Fibroblast of lung (primary cell): Measurements from ENCODE around the gene ITPR2.

Experiments used
- EZH2 ChIP-seq: IDR thresholded peaks from 2 replicates; pipeline ENCODE4 v1.5.1; 2012; ENCODE audit warnings: low read length, control low read depth, mild to moderate bottlenecking; ENCODE audit errors: missing control alignments
- TF ChIP-seq, protein P1 (sequence below), 2 donors: IDR thresholded peaks in 1 of 2; conservative IDR thresholded peaks in 1 of 2; 1 replicate in 1 of 2; 2 replicates in 1 of 2; pipeline ENCODE4 v1.5.1; 2011 to 2012; ENCODE audit warnings: low read length in 2 of 2, control low read depth in 1 of 2, inconsistent platforms in 1 of 2, low read depth in 1 of 2, mild to moderate bottlenecking in 1 of 2

DNA sequence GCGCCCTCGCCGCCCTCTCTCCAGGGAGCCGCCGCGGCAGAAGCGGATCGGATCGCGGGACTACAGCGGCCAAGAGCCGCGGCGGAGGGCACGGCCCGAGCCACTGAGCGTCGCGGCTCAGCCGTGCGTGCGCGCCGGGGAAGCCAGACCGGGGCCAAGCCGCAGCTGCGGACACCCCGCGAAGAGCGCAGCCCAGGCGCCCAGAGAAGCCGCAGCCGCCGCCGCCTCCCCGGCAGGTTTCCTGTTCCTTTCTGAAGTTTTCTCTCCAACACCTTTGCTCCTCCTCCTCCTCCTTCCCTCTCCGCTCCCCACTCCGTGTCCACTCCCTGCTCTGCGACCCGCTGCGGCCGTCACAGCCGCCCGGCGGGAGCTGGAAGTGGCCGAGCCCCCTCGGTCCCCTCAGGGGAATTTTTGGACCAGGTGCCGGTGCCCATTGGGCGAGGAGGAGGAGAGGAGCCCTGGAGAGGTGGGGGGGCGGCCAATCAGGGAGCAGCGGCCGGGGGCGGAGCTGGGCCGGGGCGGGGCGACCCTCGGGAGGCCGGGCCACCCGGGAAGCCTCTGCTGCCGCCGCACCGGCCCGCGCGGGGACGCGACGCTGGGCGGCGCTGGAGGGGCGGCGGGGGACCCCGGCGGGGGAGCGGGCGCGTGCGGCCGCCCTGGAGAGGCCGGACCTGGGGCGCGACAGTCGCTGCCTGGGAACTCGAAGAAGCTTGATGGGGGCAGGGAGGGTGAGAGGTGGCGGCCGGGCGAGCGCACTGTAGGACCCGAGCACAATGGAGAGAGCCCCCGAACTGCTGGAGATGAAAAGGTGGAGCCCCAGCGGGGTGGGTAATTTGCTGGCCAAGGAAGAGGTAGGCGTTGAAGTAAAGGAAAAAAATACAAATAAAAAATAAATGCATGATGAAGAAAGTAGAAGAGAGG lies at the start of gene ITPR2:
- TF ChIP-seq, protein P1, sequence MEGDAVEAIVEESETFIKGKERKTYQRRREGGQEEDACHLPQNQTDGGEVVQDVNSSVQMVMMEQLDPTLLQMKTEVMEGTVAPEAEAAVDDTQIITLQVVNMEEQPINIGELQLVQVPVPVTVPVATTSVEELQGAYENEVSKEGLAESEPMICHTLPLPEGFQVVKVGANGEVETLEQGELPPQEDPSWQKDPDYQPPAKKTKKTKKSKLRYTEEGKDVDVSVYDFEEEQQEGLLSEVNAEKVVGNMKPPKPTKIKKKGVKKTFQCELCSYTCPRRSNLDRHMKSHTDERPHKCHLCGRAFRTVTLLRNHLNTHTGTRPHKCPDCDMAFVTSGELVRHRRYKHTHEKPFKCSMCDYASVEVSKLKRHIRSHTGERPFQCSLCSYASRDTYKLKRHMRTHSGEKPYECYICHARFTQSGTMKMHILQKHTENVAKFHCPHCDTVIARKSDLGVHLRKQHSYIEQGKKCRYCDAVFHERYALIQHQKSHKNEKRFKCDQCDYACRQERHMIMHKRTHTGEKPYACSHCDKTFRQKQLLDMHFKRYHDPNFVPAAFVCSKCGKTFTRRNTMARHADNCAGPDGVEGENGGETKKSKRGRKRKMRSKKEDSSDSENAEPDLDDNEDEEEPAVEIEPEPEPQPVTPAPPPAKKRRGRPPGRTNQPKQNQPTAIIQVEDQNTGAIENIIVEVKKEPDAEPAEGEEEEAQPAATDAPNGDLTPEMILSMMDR (conservative IDR thresholded peaks at IDR 0.05 in 1 of 2, IDR thresholded peaks at IDR 0.05 in 1 of 2; ENCODE audit: low read depth in 1 of 2, low read length in 2 of 2) = no peak
- no peak for TF ChIP-seq EZH2
